SU-DHL-6 (cell line): Measurements from ENCODE around the gene RPL23.

Source experiments
- CTCF ChIP-seq: fragments of 200-600 bp; sonication (generic); IDR thresholded peaks from one replicate; pipeline ENCODE4 v1.5.1; 2017; ENCODE audit warnings: antibody characterized with exemption, mild to moderate bottlenecking, low read length, moderate library complexity; ENCODE audit not compliant: insufficient read depth, poor library complexity, severe bottlenecking
- EZH2phosphoT487 ChIP-seq: fragments of 200-600 bp; sonication (generic), shearing (Covaris generic); conservative IDR thresholded peaks from 2 replicates; pipeline ENCODE4 v1.6.1; 2018; ENCODE audit warnings: mild to moderate bottlenecking, antibody characterized with exemption, low read length, moderate library complexity, mixed read lengths

DNA sequence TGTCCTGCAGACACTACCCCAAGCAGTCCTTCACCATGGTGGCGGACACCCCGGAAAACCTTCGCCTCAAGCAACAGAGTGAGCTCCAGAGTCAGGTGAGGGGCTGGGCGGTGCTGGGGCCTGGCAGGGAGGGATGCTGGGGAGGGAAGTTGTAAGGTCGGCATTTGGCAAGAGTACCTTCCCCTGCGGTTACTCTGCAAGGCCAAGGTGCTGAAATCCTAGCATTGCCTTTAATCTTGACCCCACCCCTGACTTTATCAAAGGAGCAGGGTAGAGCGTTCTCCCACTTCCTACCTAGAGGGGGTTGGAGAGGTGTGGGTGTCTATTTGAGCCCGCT, 36.9 kb upstream of the RPL23 start:
- TF ChIP-seq CTCF (no peak), EZH2phosphoT487 (no peak)
